GM18507 (cell line): ENCODE data around the gene KAZN.

Experiments used
- DNase-seq: peaks from one replicate; pipeline ENCODE4 v3.0.0; 2011; ENCODE audit warnings: low read depth; ENCODE audit not compliant: insufficient read length; ENCODE audit errors: extremely low spot score
- FAIRE-seq: peaks from 2 replicates; lab custom pipeline; 2011; peaks lifted over from hg19 to GRCh38; lab: Jason Lieb, UNC

Gene KAZN

GRCh38 chr1:14755518-14756252, 157.2 kb downstream of the KAZN start:
- no peak for DNase-seq
- no peak for FAIRE-seq

- FAIRE-seq, result no peak
Measured at GRCh38 chr1:14756589-14757285, 158.3 kb downstream of the KAZN start.

GRCh38 chr1:14757286-14757625, 158.8 kb downstream of the KAZN start:
- no peak for DNase-seq
- FAIRE-seq, result no peak

More at GRCh38 chr1:14756589-14757285, 158.3 kb downstream of the KAZN start:
- no peak for DNase-seq

- no peak for DNase-seq
- FAIRE-seq, result no peak
Measured at GRCh38 chr1:14759042-14759818, 160.7 kb downstream of the KAZN start.

GRCh38 chr1:14759843-14760242, 161.4 kb downstream of the KAZN start:
- DNase-seq (no peak), FAIRE-seq (no peak)

GRCh38 chr1:14760780-14761179, 162.3 kb downstream of the KAZN start:
- FAIRE-seq (no peak), DNase-seq (no peak)

GRCh38 chr1:14761291-14762153, 163.0 kb downstream of the KAZN start:
- no peak for FAIRE-seq
- DNase-seq, result no peak

- FAIRE-seq (no peak), DNase-seq (no peak)
Measured at GRCh38 chr1:14763977-14764376, 165.5 kb downstream of the KAZN start.

GRCh38 chr1:14765773-14766172, 167.3 kb downstream of the KAZN start:
- no peak for FAIRE-seq
- DNase-seq, result no peak

GRCh38 chr1:14767075-14767474, 168.6 kb downstream of the KAZN start:
- FAIRE-seq (no peak), DNase-seq (no peak)

GRCh38 chr1:14768582-14769304, 170.3 kb downstream of the KAZN start:
- no peak for DNase-seq
- FAIRE-seq, result no peak

- no peak for DNase-seq
- FAIRE-seq, result no peak
Measured at GRCh38 chr1:14769486-14770274, 171.2 kb downstream of the KAZN start.

GRCh38 chr1:14773396-14774025, 175.0 kb downstream of the KAZN start:
- no peak for DNase-seq
- FAIRE-seq, result no peak

- DNase-seq (no peak), FAIRE-seq (no peak)
Measured at GRCh38 chr1:14774225-14774624, 175.7 kb downstream of the KAZN start.

GRCh38 chr1:14774988-14775387, 176.5 kb downstream of the KAZN start:
- FAIRE-seq (no peak), DNase-seq (no peak)

- no peak for FAIRE-seq
Measured at GRCh38 chr1:14775434-14775833, 176.9 kb downstream of the KAZN start.

GRCh38 chr1:14777516-14778506, 179.3 kb downstream of the KAZN start:
- DNase-seq, result no peak
- FAIRE-seq, result no peak

More at GRCh38 chr1:14775434-14775833, 176.9 kb downstream of the KAZN start:
- no peak for DNase-seq
